GM23248 (cell line): ENCODE measurements around the gene CNGB1. TPM values are rescaled to one million over a fixed set of nuclear protein-coding genes. Genes with fewer than 3 reads are reported as not detected.

Source experiments
- DNase-seq: peaks from one replicate; pipeline ENCODE4 v3.0.0-alpha.2; 2015
- H2AFZ ChIP-seq: fragments of 200-600 bp; sonication (generic); 2 replicates; pipeline ENCODE4 v1.6.1; 2016; ENCODE audit warnings: antibody characterized with exemption
- H3F3A ChIP-seq: fragments of 200-600 bp; sonication (generic); 2 replicates; pipeline ENCODE4 v1.6.1; 2016; ENCODE audit warnings: mild to moderate bottlenecking, antibody characterized with exemption, mixed run types; ENCODE audit not compliant: insufficient read depth
- H3K27ac ChIP-seq: fragments of 200-600 bp; sonication (generic); 2 replicates; pipeline ENCODE4 v1.5.1; 2016; ENCODE audit warnings: mild to moderate bottlenecking
- H3K27me3 ChIP-seq: fragments of 200-600 bp; sonication (generic); replicated peaks from 2 replicates; pipeline ENCODE4 v1.6.1; 2016; ENCODE audit warnings: mild to moderate bottlenecking; ENCODE audit not compliant: insufficient read depth
- H3K36me3 ChIP-seq: fragments of 200-600 bp; sonication (generic); 2 replicates; pipeline ENCODE4 v1.6.1; 2016; ENCODE audit warnings: low read depth, mild to moderate bottlenecking
- H3K4me1 ChIP-seq: fragments of 200-600 bp; sonication (generic); 2 replicates; pipeline ENCODE4 v1.6.1; 2016; ENCODE audit warnings: mild to moderate bottlenecking; ENCODE audit not compliant: insufficient read depth
- H3K4me2 ChIP-seq: fragments of 200-600 bp; sonication (generic); one replicate; pipeline ENCODE4 v1.6.1; 2016; ENCODE audit warnings: mild to moderate bottlenecking; ENCODE audit not compliant: unreplicated experiment
- H3K4me3 ChIP-seq: fragments of 200-600 bp; sonication (generic); 2 replicates; pipeline ENCODE4 v1.5.1; 2016; ENCODE audit warnings: mild to moderate bottlenecking
- H3K79me2 ChIP-seq: fragments of 200-600 bp; sonication (generic); 2 replicates; pipeline ENCODE4 v1.6.1; 2016; ENCODE audit warnings: mild to moderate bottlenecking; ENCODE audit not compliant: insufficient read depth
- H3K9ac ChIP-seq: fragments of 200-600 bp; sonication (generic); 2 replicates; pipeline ENCODE4 v1.6.1; 2016; ENCODE audit warnings: mild to moderate bottlenecking
- H3K9me2 ChIP-seq: fragments of 200-600 bp; sonication (generic); 2 replicates; pipeline ENCODE4 v1.6.1; 2016; ENCODE audit warnings: mixed run types, mild to moderate bottlenecking, moderate library complexity; ENCODE audit not compliant: insufficient read depth
- H3K9me3 ChIP-seq: fragments of 200-600 bp; sonication (generic); one replicate; pipeline ENCODE4 v1.6.1; 2017; ENCODE audit warnings: low read depth
- H4K20me1 ChIP-seq: fragments of 200-600 bp; sonication (generic); 2 replicates; pipeline ENCODE4 v1.6.0; 2016; ENCODE audit not compliant: insufficient read depth
- EZH2 ChIP-seq: fragments of 200-600 bp; sonication (generic); IDR thresholded peaks from 2 replicates; pipeline ENCODE4 v1.6.1; 2018; ENCODE audit warnings: antibody characterized with exemption, mild to moderate bottlenecking; ENCODE audit not compliant: insufficient read depth, poor library complexity, severe bottlenecking
- EZH2phosphoT487 ChIP-seq: fragments of 200-600 bp; sonication (generic); IDR thresholded peaks from 2 replicates; pipeline ENCODE4 v1.6.1; 2018; ENCODE audit warnings: antibody characterized with exemption, moderate library complexity, mild to moderate bottlenecking, low read depth; ENCODE audit not compliant: insufficient read depth
- WGBS, 2 experiments: methylation state at CpG; one replicate each; pipeline ENCODE4 v1.1.6; 2015 to 2017; ENCODE audit warnings: low lambda C conversion rate in 2 of 2, low coverage in 1 of 2; ENCODE audit errors: missing lambda C conversion rate in 2 of 2; 5-methylcytosine and 5-hydroxymethylcytosine counted together
- in situ Hi-C: fragments of 300-500 bp; cut with MboI; formaldehyde crosslinking; loops from 2 replicates; pipeline ENCODE4 v1.15.0; 2020
- polyA plus RNA-seq: library from polyadenylated mRNA; unstranded; fragments of >200 nt; fragmentation: Nextera tagmentation; extraction: Ambion mirVana; gene quantifications from 2 replicates; pipeline ENCODE4 v1.2.1, GENCODE V29; 2016
- total RNA-seq: library from RNA; depleted of rRNA; stranded (reverse); fragments of >200 nt; shearing (Covaris generic); gene quantifications from 2 replicates; pipeline ENCODE4 v1.2.3, GENCODE V29; 2014

Gene CNGB1
- total and polyA plus RNA-seq, 2 experiments from 2014 or later, result not detected

DNA sequence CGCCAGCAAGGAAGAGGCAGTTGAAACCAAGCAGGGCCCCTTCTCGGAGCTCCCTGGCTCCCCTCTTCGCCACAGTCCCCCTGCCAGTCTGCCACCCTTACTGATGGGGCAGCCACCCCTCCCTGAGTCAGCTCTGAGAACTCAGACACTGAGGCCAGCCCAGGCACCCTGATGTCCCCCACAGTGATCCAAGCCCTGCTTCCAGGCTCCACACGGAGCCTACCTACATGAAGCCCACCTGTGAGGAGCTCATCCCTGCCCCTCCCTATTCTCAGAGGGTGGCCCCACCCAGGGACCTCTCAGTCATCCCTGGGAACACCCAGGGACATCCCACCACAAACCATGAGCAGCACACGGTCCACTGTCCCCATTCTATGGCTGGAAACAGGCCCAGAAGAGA, 8.9 kb downstream of the CNGB1 start:
- no peak overlapping the region for H3K4me2 ChIP-seq
- H3K27me3 ChIP-seq, result peaks cover 17% of the 10 kb centered on the region
- no peaks in the 10 kb centered on the region for H3K9me3 ChIP-seq
- H3K4me1 ChIP-seq, result no peaks in the 10 kb centered on the region
- H3K4me3 ChIP-seq, result no peak overlapping the region
- TF ChIP-seq EZH2, result no peak
- TF ChIP-seq EZH2phosphoT487, result no peak
- no peaks in the 10 kb centered on the region for H3K36me3 ChIP-seq
- H3F3A ChIP-seq, result no peaks in the 10 kb centered on the region
- no peak overlapping the region for H2AFZ ChIP-seq
- no peaks in the 10 kb centered on the region for H3K9me2 ChIP-seq
- no peaks in the 10 kb centered on the region for H3K79me2 ChIP-seq
- H4K20me1 ChIP-seq, result no peaks in the 10 kb centered on the region
- in situ Hi-C loops, result no loop called here
- no peak overlapping the region for H3K9ac ChIP-seq
- no peak overlapping the region for H3K27ac ChIP-seq
- no peak for DNase-seq
- WGBS, 2 experiments, result 19 to 29% methylated on average over 5 of the region's 5 CpGs

DNA sequence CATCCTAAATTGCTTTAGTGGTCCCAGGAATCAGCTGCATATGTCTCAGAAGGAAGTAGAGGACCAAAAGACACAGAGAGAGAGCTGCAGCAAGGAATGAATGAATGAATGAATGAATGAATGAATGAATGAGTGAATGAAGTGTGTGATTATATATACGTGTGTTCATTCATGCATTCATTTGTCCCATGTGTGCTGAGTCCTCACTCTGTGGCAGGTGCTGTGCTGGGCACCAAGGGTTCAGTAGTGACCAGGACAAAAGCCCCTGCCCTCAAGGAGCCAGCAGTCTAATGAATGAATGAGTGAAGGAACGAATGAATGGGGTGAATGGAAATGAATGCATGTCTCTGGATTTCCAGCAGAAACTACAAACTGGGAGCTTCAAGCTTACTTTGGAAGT, 9.4 kb downstream of the CNGB1 start:
- Histone ChIP-seq H3K79me2 (no peaks in the 10 kb centered on the region), H3K9me3 (no peaks in the 10 kb centered on the region), H3K36me3 (no peaks in the 10 kb centered on the region), H3K9me2 (no peaks in the 10 kb centered on the region), H2AFZ (no peak overlapping the region), H3K4me2 (no peak overlapping the region), H3K9ac (no peak overlapping the region), H3K4me3 (no peak overlapping the region), H3K4me1 (no peaks in the 10 kb centered on the region), H3K27me3 (peaks cover 17% of the 10 kb centered on the region), H3F3A (no peaks in the 10 kb centered on the region), H4K20me1 (no peaks in the 10 kb centered on the region), H3K27ac (no peak overlapping the region)
- DNase-seq, result no peak
- 14% methylated on average over 2 of the region's 2 CpGs for WGBS, 2 experiments
- TF ChIP-seq EZH2, result no peak
- TF ChIP-seq EZH2phosphoT487, result no peak
- in situ Hi-C loops, result no loop called here

GRCh38 chr16:57960826-57961472, 10.0 kb downstream of the CNGB1 start:
- no peaks in the 10 kb centered on the region for H3K9me3 ChIP-seq
- no peaks in the 10 kb centered on the region for H4K20me1 ChIP-seq
- no peak overlapping the region for H3K9ac ChIP-seq
- in situ Hi-C loops, result no loop called here
- no peaks in the 10 kb centered on the region for H3K79me2 ChIP-seq
- no peaks in the 10 kb centered on the region for H3K4me1 ChIP-seq
- no peaks in the 10 kb centered on the region for H3F3A ChIP-seq
- no peak overlapping the region for H3K4me3 ChIP-seq
- H3K27ac ChIP-seq, result no peak overlapping the region
- no peaks in the 10 kb centered on the region for H3K36me3 ChIP-seq
- peaks cover 17% of the 10 kb centered on the region for H3K27me3 ChIP-seq
- WGBS, 2 experiments, result 53 to 71% methylated on average over 7 of the region's 7 CpGs
- no peaks in the 10 kb centered on the region for H3K9me2 ChIP-seq
- H2AFZ ChIP-seq, result no peak overlapping the region
- TF ChIP-seq EZH2, result no peak
- TF ChIP-seq EZH2phosphoT487, result no peak
- no peak overlapping the region for H3K4me2 ChIP-seq
- no peak for DNase-seq

- in situ Hi-C loops, result no loop called here
- WGBS, 2 experiments, result 56 to 63% methylated on average over 7 to 10 of the region's 10 CpGs
- DNase-seq, result no peak
These were observed 10.6 kb downstream of the CNGB1 start for GRCh38 chr16:57960310-57960709.

DNA sequence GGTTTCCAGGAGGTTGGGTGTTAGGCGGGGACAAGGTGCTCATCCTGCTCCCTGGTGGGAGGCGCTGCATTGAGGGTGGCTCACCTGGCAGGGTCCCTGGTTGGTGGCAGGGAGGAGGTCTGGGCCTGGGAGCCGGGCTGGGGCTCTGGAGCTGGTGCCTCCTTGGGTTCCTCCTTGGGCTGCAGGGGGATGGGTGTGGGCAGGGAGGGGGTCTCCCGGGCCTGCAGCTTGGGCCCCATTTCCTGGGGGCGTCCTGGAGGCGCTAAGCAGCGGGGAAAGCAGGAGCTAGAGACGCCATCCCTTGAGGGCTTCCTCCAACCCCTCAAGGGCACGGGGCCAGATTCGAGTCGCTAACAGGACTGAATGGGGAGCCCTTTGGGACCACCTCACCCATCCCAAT, 11.1 kb downstream of the CNGB1 start:
- no peak for DNase-seq
- no peaks in the 10 kb centered on the region for H3K36me3 ChIP-seq
- no peaks in the 10 kb centered on the region for H3K4me1 ChIP-seq
- peaks cover 17% of the 10 kb centered on the region for H3K27me3 ChIP-seq
- H2AFZ ChIP-seq, result no peak overlapping the region
- H3K79me2 ChIP-seq, result no peaks in the 10 kb centered on the region
- no peak overlapping the region for H3K4me3 ChIP-seq
- no peaks in the 10 kb centered on the region for H3K9me2 ChIP-seq
- no peak overlapping the region for H3K4me2 ChIP-seq
- 63 to 68% methylated on average over 8 to 9 of the region's 11 CpGs for WGBS, 2 experiments
- no peaks in the 10 kb centered on the region for H4K20me1 ChIP-seq
- in situ Hi-C loops, result no loop called here
- TF ChIP-seq EZH2phosphoT487 (no peak), EZH2 (no peak)
- no peaks in the 10 kb centered on the region for H3F3A ChIP-seq
- H3K9ac ChIP-seq, result no peak overlapping the region
- H3K9me3 ChIP-seq, result no peaks in the 10 kb centered on the region
- H3K27ac ChIP-seq, result no peak overlapping the region

More at GRCh38 chr16:57960310-57960709, 10.6 kb downstream of the CNGB1 start:
- no peak overlapping the region for H3K4me3 ChIP-seq
- no peak overlapping the region for H3K27ac ChIP-seq
- H3K4me2 ChIP-seq, result no peak overlapping the region
- no peak for TF ChIP-seq EZH2
- no peaks in the 10 kb centered on the region for H3K9me3 ChIP-seq
- H3K9ac ChIP-seq, result no peak overlapping the region
- H3K27me3 ChIP-seq, result peaks cover 17% of the 10 kb centered on the region
- no peak overlapping the region for H2AFZ ChIP-seq
- no peaks in the 10 kb centered on the region for H3K79me2 ChIP-seq
- H4K20me1 ChIP-seq, result no peaks in the 10 kb centered on the region
- H3K4me1 ChIP-seq, result no peaks in the 10 kb centered on the region
- H3F3A ChIP-seq, result no peaks in the 10 kb centered on the region
- no peaks in the 10 kb centered on the region for H3K36me3 ChIP-seq
- H3K9me2 ChIP-seq, result no peaks in the 10 kb centered on the region
